NCI-H2227 treated with DMSO at 0.1 percent for 48 hours (cell line): Measurements from ENCODE around the gene RNF2.
"Not testable (repeated sequence)": the region's sequence is repeated elsewhere in the genome, so short reads cannot be mapped to it uniquely, and the experiment has no call there.

Experiments used
- DNase-seq: peaks from one replicate; lab custom pipeline; 2025; lab: John Stamatoyannopoulos, UW

RNF2 gene

DNA sequence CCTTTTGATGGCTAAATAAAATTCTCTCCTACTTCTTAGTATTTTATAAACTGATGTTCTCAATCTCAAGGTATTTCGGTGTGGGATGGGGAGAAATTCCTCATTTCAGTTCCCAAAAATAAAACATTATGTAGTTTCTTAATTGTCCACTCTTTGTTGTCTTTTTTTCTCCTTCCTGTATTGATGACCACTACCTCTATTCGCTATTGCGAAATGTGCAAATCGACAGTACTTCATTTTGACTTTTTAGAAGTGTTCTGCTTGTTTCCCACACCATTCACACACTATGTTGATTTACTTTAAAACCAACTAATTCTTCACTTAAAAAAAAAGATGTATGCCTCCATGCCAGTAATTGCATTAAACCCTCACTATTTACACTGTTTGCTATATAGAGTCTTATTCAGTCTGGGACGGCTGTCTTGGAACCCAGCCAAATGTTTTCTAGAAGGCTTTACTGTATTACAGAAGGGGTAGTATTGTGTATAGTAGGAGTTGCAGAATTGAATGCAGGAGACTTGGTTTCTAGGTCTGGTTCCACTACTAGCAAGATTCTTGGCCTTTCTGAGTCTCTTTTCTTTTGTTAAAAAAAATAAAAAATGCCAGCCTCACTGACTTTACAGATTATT is 5.6 kb downstream of the RNF2 start:
- DNase-seq, result no peak

- no peak for DNase-seq
These were observed 7.8 kb downstream of the RNF2 start for GRCh38 chr1:185053204-185053603.

DNA sequence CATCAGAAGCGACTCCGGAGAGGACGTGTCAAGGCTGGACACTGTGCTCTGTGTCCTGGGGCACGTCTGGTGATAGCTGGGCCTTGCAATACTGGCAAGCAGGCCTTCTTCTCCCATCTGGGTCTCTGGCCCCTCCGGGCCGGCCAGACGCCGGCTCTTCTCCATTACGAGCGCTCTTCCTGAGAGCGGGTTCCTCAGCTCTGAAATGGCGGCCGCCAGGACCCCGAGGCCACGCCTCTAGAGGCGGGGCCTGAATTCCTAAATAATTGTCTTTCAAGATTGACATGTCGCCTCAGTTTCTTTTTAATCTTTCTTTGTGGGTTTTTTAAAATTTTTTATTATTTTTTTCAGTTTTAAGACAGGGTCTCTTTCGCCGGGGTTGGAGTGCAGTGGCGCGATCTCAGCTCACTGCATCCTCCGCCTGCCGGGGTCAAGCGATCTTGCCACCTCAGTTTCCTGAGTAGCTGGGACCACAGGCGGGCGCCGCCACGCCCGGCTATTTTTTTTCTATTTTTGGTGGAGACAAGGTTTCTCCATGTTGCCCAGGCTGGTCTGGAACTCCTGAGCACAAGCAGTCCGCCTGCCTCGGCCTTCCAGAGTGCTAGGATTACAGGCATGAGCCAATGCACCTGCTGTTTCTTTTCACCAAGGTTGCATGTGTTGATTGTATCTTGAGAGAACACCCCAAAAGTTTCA is 9.2 kb downstream of the RNF2 start:
- DNase-seq, result no peak

- no peak for DNase-seq
These were observed 12.8 kb downstream of the RNF2 start for GRCh38 chr1:185058110-185058509.

DNA sequence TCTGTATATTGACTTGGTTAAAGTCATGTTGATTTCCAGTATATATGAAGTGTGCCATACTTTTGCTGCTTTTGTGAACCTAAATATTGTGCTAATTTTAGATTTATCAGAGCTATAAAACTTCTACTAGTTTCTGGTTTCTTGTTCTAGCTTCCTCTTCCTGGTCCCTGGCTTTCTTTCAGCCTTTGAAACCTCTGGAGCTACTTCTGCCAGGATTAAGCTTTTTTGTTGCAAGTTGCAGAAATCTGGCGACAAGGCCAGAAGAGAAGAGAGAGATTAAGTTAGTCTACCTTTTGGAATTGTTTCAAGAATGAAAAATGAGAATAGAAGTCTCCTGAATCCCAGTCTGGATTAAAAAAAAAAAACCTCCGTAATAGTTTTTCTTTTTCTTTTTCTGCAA is 13.5 kb downstream of the RNF2 start:
- DNase-seq, result no peak

GRCh38 chr1:185059950-185060571 is 14.7 kb downstream of the RNF2 start:
- DNase-seq, result no peak

DNA sequence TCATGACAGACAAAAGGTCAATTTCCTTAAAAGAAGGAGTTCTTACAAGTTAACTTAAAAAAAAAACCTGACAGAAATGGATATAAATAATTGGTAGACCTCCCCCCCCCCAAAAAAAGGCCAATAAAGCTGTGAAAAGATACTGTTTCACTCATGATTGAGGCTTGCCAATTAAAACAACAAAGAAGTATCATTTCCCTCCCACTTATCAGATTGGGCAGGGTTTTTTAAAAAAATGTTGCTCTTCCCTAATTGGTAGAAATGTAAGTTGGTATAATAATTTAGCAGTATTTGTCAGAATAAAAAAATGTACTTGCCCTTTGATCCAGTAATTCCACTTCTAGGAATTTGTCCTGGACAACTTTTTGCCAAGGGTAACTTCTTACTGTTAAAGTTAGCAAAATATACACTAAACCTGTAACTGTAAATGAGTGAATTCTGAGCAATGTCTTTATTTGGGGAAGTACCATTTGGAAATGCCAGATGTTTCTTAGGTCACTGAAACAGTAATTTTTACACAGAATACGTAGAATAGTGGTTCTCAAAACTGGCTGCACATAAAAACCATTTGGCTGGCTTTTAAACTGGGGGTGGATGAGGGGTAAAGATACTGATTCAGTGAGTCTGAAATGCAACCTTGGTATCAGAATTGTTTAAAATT is 17.5 kb downstream of the RNF2 start:
- DNase-seq, result no peak

DNA sequence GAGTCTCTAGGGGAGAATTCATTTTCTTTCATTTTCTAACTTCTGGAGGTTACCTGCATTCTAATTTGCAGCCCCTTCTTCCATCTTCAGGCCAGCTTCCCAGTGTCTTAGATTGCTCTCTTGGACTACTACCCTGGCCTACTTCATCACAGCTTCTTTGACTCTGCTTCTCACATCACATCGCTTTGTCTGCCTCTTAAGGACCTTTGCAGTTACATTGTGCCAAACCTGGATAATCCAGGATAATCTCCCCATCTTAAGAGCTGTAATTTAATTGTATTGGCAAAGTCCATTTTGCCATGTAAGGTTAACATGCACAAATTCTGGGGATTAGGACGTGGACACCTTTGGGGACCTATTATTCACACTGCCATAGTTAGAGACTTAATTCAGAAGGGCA is 18.4 kb downstream of the RNF2 start:
- DNase-seq, result no peak

GRCh38 chr1:185065006-185065405 is 19.6 kb downstream of the RNF2 start:
- not testable (repeated sequence) for DNase-seq

GRCh38 chr1:185066181-185066580 is 20.8 kb downstream of the RNF2 start:
- no peak for DNase-seq

DNA sequence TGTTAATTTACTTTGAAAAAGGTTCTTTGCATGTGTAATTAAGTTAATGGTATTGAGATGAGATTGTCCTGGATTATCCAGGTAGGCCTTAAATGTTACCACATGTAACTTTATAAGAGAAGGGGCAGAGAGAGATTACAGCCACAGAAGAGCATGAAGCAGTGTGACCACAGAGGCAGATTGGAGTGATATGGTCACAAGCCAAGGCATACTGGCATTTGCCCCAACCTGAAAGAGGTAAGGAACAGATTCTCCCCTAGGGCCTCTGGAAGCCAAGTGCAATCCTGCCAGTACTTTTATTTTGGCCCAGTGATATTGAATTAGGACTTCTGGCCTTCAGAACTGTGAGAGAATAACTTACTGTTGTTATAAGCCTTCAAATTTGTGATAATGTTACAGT is 23.0 kb downstream of the RNF2 start:
- no peak for DNase-seq

- DNase-seq, result no peak
These were observed 23.9 kb downstream of the RNF2 start for GRCh38 chr1:185069202-185069772.

GRCh38 chr1:185070051-185070450 is 24.7 kb downstream of the RNF2 start:
- no peak for DNase-seq

GRCh38 chr1:185073725-185074124 is 28.4 kb downstream of the RNF2 start:
- DNase-seq, result no peak

DNA sequence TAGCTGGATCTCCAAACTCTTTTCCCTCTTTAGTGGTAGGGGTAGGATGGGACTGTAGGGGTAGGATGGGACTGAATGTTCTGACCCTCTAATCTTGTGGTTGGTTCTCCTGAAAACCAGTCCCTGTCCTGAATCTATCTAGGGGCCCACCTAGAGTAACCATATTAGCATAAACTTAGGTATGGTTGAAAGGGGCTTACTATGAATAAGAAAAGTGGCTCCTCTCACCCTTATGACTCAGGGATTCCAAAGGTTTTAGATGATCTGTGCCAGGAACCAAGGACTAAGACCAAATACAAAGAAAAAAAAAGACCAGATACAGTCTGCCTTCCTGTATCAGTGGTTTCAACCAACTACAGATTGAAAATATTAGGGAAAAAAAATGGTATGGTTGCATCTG is 28.9 kb downstream of the RNF2 start:
- DNase-seq, result no peak

DNA sequence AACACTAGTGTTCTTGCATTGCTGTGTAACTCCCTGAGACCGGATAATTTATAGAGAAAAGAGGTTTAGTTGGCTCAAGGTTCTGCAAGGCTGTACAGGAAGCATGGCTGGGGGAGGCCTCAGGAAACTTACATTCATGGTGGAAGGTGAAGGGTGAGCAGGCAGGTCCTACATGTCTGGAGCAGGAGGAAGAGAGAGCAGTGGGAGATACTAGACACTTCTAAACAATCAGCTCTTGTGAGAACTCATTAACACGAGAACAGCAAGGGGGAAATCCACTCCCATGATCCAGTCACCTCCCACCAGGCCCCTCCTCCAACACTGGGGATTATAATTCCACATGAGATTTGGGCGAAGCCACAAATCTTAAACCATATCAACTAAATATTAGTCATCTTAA is 30.1 kb downstream of the RNF2 start:
- DNase-seq, result no peak

DNA sequence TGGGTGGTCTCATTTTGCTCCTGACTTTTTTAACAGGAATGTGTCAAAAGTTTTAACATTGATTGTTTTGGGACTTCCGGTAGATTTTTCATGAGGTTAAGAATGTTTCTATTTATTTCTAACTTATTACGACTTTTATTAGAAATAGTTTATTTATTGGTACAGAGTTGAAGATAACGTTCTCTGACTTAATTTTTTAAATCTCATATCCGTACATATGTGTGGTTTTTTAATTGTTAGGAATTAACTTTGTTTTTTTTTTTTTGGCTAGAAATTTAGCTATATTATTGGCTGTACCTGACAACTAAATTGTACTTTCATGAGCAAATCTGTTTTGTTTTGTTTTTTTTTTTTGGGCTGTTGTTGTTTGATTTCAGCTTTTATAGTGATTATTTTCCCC is 32.0 kb downstream of the RNF2 start:
- no peak for DNase-seq

- DNase-seq, result no peak
These were observed 35.1 kb downstream of the RNF2 start for GRCh38 chr1:185080422-185080821.

DNA sequence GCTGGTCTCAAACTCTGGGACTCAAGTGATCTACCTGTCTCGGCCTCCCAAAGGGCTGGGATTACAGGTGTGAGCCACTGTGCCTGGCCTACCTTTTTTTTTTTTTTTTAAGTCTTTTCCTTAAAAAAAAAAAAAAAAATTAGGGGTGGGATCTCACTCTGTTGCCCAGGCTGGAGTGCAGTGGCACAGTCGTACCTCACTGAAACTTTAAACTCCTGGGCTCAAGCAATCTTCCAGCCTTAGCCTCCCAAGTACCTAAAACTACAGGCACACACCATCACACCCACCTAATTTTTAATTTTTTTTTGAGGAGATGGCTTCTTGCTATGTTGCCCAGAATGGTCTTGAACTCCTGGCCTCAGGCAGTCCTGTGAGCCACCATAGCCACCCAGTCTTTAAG is 38.5 kb downstream of the RNF2 start:
- DNase-seq, result no peak

DNA sequence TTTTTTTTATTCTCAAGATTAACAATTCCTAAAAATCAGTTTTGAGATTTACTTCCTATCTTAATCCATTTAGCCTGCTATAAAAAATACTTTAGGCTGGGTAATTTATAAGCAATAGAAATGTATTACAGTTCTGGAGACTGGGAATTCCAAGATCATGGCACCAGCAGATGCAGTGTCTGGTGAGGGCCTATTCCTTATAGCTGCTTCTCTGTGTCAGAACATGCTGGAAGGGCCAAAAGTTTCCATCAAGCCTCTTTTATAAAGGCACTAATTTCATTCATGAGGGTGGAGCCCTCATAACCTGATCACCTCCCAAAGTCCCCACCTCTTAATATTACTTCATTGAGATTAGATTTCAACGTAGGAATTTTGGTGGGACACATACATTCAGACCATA is 41.7 kb downstream of the RNF2 start:
- no peak for DNase-seq

- no peak for DNase-seq
These were observed 42.4 kb downstream of the RNF2 start for GRCh38 chr1:185087746-185088145.

GRCh38 chr1:185091480-185091879 is 46.1 kb downstream of the RNF2 start:
- DNase-seq, result no peak

DNA sequence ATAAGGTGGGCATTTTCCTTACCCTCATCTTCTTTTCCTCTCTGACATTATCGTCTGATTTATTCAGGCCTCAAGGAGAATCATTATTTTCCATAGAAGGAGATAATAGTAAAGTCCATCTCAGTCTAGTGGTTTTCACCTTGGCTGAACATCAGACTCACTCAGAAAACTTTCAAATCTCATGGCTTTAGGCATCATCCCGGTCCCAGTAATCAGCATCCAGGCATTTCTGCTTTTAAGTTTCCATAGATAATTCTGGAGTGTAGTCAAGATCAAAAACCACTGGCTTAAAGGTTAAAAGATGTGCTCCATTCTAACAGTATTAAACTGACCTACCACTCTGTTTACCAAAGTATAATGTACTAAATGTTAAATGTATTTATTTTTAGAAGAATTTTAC is 49.4 kb downstream of the RNF2 start:
- DNase-seq, result no peak
